ENCODE measurements around the gene MAST2. TPM values are rescaled to one million over a fixed set of nuclear protein-coding genes. Genes with fewer than 3 reads are reported as not detected.

Gene MAST2
- total RNA-seq, 1 experiment from 2014 or later: 9.6 TPM

DNA sequence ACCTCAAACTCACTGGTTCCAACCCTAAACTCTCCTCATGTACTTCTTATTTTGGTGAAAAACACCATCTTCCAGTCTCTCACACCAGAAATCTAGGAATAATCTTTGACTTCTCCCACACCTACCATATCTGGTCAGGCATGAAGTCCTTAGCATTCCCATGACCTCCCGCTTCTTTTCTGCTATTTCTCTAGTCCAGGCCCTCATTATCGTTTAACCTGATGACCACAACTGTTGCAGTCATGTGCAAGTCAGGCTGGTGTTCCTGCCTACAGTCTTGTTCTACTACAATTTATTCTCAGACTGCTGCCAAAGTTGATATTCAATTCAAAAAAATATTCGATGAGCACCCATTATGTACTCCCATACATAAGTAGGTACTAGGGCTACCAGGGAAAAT, 257.7 kb downstream of the MAST2 start:
- DNase-seq (ENCODE audit: low spot score): no peak

- peak; percentile 47 for DNase-seq (ENCODE audit: low spot score)
These were observed 259.4 kb downstream of the MAST2 start for GRCh38 chr1:46062651-46063319.

- no peak for DNase-seq (ENCODE audit: low spot score)
These were observed 261.3 kb downstream of the MAST2 start for GRCh38 chr1:46064708-46065107.

GRCh38 chr1:46065405-46065804, 262.0 kb downstream of the MAST2 start:
- DNase-seq (ENCODE audit: low spot score): peak; percentile 15

GRCh38 chr1:46067652-46068051, 264.2 kb downstream of the MAST2 start:
- DNase-seq (ENCODE audit: low spot score): no peak

DNA sequence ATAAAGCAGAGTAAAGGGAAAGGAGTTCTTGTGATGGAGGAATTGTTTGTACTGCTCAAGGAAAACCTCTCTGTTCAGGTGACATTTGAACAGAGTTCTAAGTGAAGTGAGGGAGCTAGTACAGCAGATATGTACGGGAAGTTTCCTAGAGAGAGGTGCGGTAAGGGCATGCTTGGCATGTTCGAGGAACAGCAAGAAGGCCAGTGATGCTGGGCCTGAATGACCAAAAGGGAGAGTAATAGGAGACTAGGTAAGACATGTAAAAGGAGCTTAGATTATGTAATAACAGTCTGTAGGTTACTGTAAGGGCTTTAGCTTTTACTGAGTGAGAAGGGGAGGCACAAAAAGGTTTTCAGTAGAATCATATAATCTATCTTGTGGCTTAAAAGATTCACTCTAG, 265.1 kb downstream of the MAST2 start:
- DNase-seq (ENCODE audit: low spot score): no peak

DNA sequence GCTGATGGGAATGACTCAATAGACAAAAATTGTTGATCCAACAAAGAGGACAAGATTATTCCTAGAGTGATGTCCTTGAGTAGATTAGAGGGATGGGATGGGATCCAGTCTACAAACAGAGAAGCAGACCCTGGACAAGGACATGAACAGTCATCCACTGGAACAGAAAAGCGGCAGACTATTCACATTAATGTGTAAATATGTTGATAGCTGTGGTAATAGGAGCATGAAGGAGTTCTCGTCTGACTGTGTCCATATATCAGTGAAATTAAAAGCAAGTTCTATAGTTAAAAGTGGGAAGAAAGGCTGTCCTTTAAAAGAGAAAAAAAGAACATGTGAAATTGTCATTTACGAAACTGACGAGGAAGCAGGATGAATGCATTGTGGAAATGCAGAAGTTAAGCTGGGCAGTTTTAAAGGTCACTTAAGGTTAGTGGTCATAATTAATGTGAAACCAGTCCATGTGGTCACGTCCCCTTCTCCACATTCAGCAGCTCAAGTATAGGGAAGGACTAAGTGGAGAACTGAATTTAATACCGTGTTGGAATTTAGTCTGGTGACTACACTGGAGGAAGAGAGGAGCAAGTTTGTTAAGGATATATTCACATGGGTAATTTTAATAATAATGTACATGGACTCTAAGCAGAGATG, 266.9 kb downstream of the MAST2 start:
- no peak for DNase-seq (ENCODE audit: low spot score)

GRCh38 chr1:46072975-46073374, 269.6 kb downstream of the MAST2 start:
- DNase-seq (ENCODE audit: low spot score): no peak

- DNase-seq (ENCODE audit: low spot score): no peak
These were observed 272.9 kb downstream of the MAST2 start for GRCh38 chr1:46076343-46076742.

- DNase-seq (ENCODE audit: low spot score): no peak
These were observed 274.2 kb downstream of the MAST2 start for GRCh38 chr1:46077644-46078043.

DNA sequence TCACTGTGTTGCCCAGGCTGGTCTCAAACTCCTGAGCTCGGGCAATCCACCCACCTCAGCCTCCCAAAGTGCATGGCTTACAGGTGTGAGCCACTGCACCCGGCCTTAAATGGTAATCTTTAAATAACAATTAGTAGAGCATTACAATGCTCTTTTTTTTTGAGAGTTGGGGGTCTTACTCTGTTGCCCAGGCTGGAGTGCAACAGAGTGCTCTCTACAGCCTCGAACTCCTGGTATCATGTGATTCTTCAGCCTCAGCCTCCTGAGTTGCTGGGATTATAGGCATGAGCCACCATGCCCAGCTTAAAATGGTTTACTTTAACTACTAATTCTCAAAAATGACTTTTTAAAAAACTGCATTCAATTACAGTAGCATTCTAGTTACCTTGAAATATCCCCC, 276.8 kb downstream of the MAST2 start:
- no peak for DNase-seq (ENCODE audit: low spot score)

GRCh38 chr1:46081206-46081605, 277.8 kb downstream of the MAST2 start:
- DNase-seq (ENCODE audit: low spot score): no peak

DNA sequence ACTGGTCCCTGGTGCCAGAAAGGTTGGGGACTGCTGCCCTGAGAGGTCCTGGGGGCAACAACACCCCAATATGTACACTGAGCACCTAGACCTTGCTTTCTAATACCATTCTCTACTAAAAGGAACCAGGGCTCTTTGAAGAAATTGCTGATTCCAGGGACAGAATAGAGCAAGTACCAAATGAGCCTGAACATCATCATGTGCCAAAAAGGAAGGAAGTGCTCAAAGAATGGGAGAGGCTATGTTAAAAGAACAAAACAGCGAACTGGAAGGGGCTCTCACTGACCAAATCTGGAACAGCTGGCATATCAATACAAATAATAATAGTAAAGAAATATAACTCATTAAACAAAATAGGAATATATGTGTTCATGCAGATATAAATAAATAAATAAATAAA, 278.2 kb downstream of the MAST2 start:
- no peak for DNase-seq (ENCODE audit: low spot score)

- DNase-seq (ENCODE audit: low spot score): no peak
These were observed 280.2 kb downstream of the MAST2 start for GRCh38 chr1:46083579-46083978.

DNA sequence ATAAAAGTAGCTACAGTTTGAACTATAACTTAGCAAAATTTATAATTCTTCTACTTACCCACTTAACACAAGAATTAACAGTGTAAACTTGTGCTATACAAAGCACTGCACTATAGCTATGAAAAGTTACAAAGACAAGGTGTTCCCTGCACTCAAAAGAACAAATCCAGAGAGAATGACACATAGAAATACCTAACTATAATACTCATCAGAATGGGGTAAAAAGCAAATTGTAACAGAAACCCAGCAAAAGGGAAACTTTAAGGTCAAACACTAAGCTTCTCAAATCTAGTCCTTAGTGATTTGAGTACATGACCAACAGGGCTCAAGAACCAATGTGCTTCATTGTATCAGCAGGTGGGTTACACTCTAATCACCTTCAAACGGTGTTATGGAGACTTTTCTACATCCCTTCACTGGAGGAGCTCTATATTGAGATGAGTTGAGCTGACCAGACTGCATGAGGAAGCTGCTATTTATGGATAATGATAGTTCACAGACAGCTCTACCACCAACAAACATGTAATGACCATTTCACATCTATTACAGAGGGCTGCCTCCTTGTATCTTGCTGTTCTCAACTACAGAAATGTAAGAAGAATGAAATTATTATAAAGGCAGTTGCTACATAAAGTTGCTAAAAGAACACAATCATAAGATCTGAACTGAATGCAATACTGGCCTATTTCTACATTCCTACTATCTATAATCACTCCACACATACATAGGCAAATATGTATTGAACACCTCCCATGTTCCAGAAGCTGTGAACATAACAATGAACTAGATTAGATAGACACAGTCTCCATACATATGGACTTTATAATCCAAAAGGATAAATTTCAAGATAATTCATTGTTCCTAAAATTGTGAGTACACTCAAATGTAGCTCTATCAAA, 281.4 kb downstream of the MAST2 start:
- no peak for DNase-seq (ENCODE audit: low spot score)

Other genes starting within 250 kb of the MAST2 start
- gene NASP, start 219.6 kb upstream of the MAST2 start, total RNA-seq (2014; rRNA removed; shearing (Covaris generic)): 167 and 237 TPM in 2 replicates
- 0.27 TPM in 1 of 2 replicates, not detected in the other for gene CCDC17, start 179.6 kb upstream of the MAST2 start, total RNA-seq (2014; rRNA removed; shearing (Covaris generic))
- 142 and 151 TPM in 2 replicates for gene GPBP1L1, start 117.1 kb upstream of the MAST2 start, total RNA-seq (2014; rRNA removed; shearing (Covaris generic))
- 29.0 and 42.3 TPM in 2 replicates for gene TMEM69, start 115.4 kb upstream of the MAST2 start, total RNA-seq (2014; rRNA removed; shearing (Covaris generic))
- 7.3 and 9.6 TPM in 2 replicates for gene IPP, start 53.0 kb upstream of the MAST2 start, total RNA-seq (2014; rRNA removed; shearing (Covaris generic))